Measurements from ENCODE around the gene NEU4. TPM values are rescaled to one million over a fixed set of nuclear protein-coding genes. Genes with fewer than 3 reads are reported as not detected.
"Not testable (repeated sequence)": the region's sequence is repeated elsewhere in the genome, so short reads cannot be mapped to it uniquely, and the experiment has no call there.

Gene NEU4
- total RNA-seq, 4 donors from 2014 or later: 3.0 to 119 (median 19.4) TPM

GRCh38 chr2:241780939-241781569 lies 27.9 kb upstream of the NEU4 start:
- Histone ChIP-seq H3K27me3 (no peaks in the 10 kb centered on the region), H3K27ac (no peak overlapping the region), H3K4me3 (no peak overlapping the region), H3K4me1 (no peaks in the 10 kb centered on the region), H3K9me3 (no peaks in the 10 kb centered on the region), H3K36me3 (no peaks in the 10 kb centered on the region)
- DNase-seq: no peak
- intact Hi-C loops (cut with DNase I; ENCODE audit: low total_unique reads) (no loop called here), in situ Hi-C loops (cut with MboI; ENCODE audit: low sequenced_read_pairs in 4 of 4) (no loop called here)
- TF ChIP-seq POLR2A (IDR thresholded peaks at IDR 0.05) (no peak), CTCF (IDR thresholded peaks at IDR 0.05 in 4 of 5, conservative IDR thresholded peaks at IDR 0.05 in 1 of 5) (no peak)
- no peak for ATAC-seq

DNA sequence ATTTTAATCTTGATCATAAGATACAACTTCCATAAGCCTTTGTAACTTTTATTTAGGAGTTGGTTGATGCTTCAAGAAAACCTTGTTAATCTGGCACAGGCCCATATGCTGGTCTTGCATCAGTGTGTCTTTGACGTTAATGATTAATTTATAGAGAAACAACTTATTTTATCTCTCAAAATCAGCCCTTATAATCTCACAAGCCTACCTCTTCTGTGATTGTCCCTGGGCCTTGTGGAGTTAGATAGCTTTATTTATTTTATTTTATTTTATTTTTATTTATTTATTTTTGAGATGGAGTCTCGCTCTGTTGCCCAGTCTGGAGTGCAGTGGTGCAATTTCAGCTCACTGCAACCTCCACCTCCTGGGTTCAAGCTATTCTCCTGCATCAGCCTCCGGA lies 26.9 kb upstream of the NEU4 start:
- ATAC-seq; H3K4me3 ChIP-seq; intact Hi-C loops (cut with DNase I; ENCODE audit: low total_unique reads); H3K27me3 ChIP-seq; in situ Hi-C loops (cut with MboI; ENCODE audit: low sequenced_read_pairs in 4 of 4); H3K9me3 ChIP-seq; H3K27ac ChIP-seq; DNase-seq; H3K36me3 ChIP-seq; H3K4me1 ChIP-seq: not testable (repeated sequence)

DNA sequence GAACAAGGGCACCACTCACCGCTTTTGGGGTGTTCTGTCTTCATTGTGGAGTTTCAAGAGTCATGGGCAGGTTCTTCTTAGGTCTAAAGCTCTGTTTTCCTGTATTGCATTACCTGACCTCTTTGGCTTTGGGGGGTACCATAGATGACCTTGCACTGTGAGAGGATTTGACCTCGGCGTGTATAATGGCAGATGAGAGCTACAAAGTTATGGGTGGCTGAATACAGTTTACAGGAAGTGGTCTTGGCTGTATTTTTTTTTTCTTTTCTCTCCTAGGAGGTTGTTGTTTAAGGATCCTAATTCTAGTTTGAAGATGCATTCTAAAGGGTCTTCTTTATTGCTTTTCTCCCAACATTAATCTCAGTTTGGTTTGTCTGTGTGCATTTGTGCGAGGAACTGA lies 20.9 kb upstream of the NEU4 start:
- Histone ChIP-seq H3K36me3 (no peaks in the 10 kb centered on the region), H3K4me3 (no peak overlapping the region), H3K27ac (no peak overlapping the region), H3K4me1 (no peaks in the 10 kb centered on the region), H3K9me3 (no peaks in the 10 kb centered on the region), H3K27me3 (no peaks in the 10 kb centered on the region)
- DNase-seq (no peak), ATAC-seq (no peak)
- intact Hi-C loops (cut with DNase I; ENCODE audit: low total_unique reads): no loop called here
- TF ChIP-seq CTCF (IDR thresholded peaks at IDR 0.05 in 4 of 5, conservative IDR thresholded peaks at IDR 0.05 in 1 of 5) (no peak), POLR2A (IDR thresholded peaks at IDR 0.05) (no peak)
- in situ Hi-C loops (cut with MboI; ENCODE audit: low sequenced_read_pairs in 4 of 4): no loop called here

GRCh38 chr2:241788572-241788971 lies 20.4 kb upstream of the NEU4 start:
- no peaks in the 10 kb centered on the region for H3K36me3 ChIP-seq
- no peaks in the 10 kb centered on the region for H3K9me3 ChIP-seq
- no peaks in the 10 kb centered on the region for H3K4me1 ChIP-seq
- no peaks in the 10 kb centered on the region for H3K27me3 ChIP-seq
- TF ChIP-seq POLR2A (IDR thresholded peaks at IDR 0.05) (no peak), CTCF (IDR thresholded peaks at IDR 0.05 in 4 of 5, conservative IDR thresholded peaks at IDR 0.05 in 1 of 5) (no peak)
- ATAC-seq (no peak), DNase-seq (no peak)
- no peak overlapping the region for H3K4me3 ChIP-seq
- in situ Hi-C loops (cut with MboI; ENCODE audit: low sequenced_read_pairs in 4 of 4): no loop called here
- H3K27ac ChIP-seq: no peak overlapping the region
- intact Hi-C loops (cut with DNase I; ENCODE audit: low total_unique reads): no loop called here

- H3K27ac ChIP-seq; intact Hi-C loops (cut with DNase I; ENCODE audit: low total_unique reads); DNase-seq; H3K27me3 ChIP-seq; H3K9me3 ChIP-seq; H3K4me3 ChIP-seq; in situ Hi-C loops (cut with MboI; ENCODE audit: low sequenced_read_pairs in 4 of 4); H3K4me1 ChIP-seq; ATAC-seq; H3K36me3 ChIP-seq: not testable (repeated sequence)
Observed at GRCh38 chr2:241791385-241791784, 17.6 kb upstream of the NEU4 start.

- intact Hi-C loops (cut with DNase I; ENCODE audit: low total_unique reads): no loop called here
- ATAC-seq (no peak), DNase-seq (no peak)
- no peaks in the 10 kb centered on the region for H3K27me3 ChIP-seq
- no peaks in the 10 kb centered on the region for H3K9me3 ChIP-seq
- in situ Hi-C loops (cut with MboI; ENCODE audit: low sequenced_read_pairs in 4 of 4): no loop called here
- H3K4me3 ChIP-seq: no peak overlapping the region
- H3K36me3 ChIP-seq: no peaks in the 10 kb centered on the region
- H3K4me1 ChIP-seq: no peaks in the 10 kb centered on the region
- H3K27ac ChIP-seq: no peak overlapping the region
- TF ChIP-seq POLR2A (IDR thresholded peaks at IDR 0.05) (no peak), CTCF (IDR thresholded peaks at IDR 0.05 in 4 of 5, conservative IDR thresholded peaks at IDR 0.05 in 1 of 5) (no peak)
Observed at GRCh38 chr2:241793385-241793784, 15.6 kb upstream of the NEU4 start.

Measured in gastrocnemius medialis (tissue), 4 donors.